ENCODE measurements around the gene MIPEP.

DNA sequence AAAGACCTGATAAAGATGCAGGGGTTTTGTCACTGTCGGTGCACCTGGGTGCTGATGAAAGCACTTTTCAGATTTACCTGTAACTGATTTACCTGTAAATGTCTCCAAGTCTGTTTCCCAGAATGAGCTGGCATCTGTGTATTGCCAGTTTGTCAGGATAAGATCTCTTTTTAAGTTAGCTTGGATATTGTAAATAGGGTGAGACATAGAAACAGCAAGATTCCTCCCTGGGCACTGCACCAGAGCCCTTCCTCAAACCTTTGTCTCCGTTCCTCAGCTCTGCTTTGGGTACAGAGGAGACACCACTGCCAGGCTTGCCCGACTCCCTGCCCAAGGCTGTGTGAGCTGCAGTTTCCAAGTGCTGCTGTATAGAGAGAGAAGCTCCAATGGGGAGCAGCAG is 160.4 kb downstream of the MIPEP start:
- no peak for TF ChIP-seq EZH2 (IDR thresholded peaks at IDR 0.05; ENCODE audit: insufficient read depth, low read length)
- TF ChIP-seq, protein P1, sequence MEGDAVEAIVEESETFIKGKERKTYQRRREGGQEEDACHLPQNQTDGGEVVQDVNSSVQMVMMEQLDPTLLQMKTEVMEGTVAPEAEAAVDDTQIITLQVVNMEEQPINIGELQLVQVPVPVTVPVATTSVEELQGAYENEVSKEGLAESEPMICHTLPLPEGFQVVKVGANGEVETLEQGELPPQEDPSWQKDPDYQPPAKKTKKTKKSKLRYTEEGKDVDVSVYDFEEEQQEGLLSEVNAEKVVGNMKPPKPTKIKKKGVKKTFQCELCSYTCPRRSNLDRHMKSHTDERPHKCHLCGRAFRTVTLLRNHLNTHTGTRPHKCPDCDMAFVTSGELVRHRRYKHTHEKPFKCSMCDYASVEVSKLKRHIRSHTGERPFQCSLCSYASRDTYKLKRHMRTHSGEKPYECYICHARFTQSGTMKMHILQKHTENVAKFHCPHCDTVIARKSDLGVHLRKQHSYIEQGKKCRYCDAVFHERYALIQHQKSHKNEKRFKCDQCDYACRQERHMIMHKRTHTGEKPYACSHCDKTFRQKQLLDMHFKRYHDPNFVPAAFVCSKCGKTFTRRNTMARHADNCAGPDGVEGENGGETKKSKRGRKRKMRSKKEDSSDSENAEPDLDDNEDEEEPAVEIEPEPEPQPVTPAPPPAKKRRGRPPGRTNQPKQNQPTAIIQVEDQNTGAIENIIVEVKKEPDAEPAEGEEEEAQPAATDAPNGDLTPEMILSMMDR (IDR thresholded peaks at IDR 0.05; ENCODE audit: insufficient read depth, low read depth, low read length): no peak
